Stomach (tissue), 4 donors: ENCODE results near the gene CCDC61.

Experiments used
- CTCF ChIP-seq, 7 experiments: fragments of 450-650 bp in 4 of 7; fragments of 200-600 bp in 3 of 7; sonication (generic) in 3 of 7; IDR thresholded peaks; one replicate each; pipeline ENCODE4 v1.5.1; 2016 to 2019; ENCODE audit warnings: antibody characterized with exemption in 7 of 7, control low read depth in 2 of 7, mild to moderate bottlenecking in 1 of 7
- EP300 ChIP-seq: sonication (generic); formaldehyde crosslinking; IDR thresholded peaks from one replicate; pipeline ENCODE4 v1.6.1; 2017; ENCODE audit warnings: antibody characterized with exemption
- POLR2A ChIP-seq, 4 donors: fragments of 450-650 bp; IDR thresholded peaks; one replicate each; pipeline ENCODE4 v1.6.1; 2016; ENCODE audit warnings: antibody characterized with exemption in 4 of 4, control low read depth in 2 of 4, mild to moderate bottlenecking in 1 of 4, moderate library complexity in 1 of 4
- POLR2AphosphoS5 ChIP-seq, 3 donors: sonication (generic); formaldehyde crosslinking; IDR thresholded peaks; one replicate each; pipeline ENCODE4 v1.6.1; 2016; ENCODE audit warnings: antibody characterized with exemption in 3 of 3

GRCh38 chr19:46023311-46023779 lies 28.1 kb downstream of the CCDC61 start:
- TF ChIP-seq CTCF (IDR thresholded peaks at IDR 0.05) (no peak), POLR2A (IDR thresholded peaks at IDR 0.05) (no peak), EP300 (no peak), POLR2AphosphoS5 (IDR thresholded peaks at IDR 0.05) (no peak)
